HuH-7.5 (cell line): Measurements from ENCODE around the gene TBL1XR1.
"Not testable (repeated sequence)": the region's sequence is repeated elsewhere in the genome, so short reads cannot be mapped to it uniquely, and the experiment has no call there.

Experiments
- DNase-seq: peaks from one replicate; pipeline ENCODE4 v3.0.0; 2011; ENCODE audit warnings: low spot score

Gene TBL1XR1

GRCh38 chr3:177013681-177014280 is 183.5 kb downstream of the TBL1XR1 start:
- DNase-seq, result no peak

- no peak for DNase-seq
Measured at GRCh38 chr3:177005718-177006405, 191.4 kb downstream of the TBL1XR1 start.

GRCh38 chr3:177000159-177000558 is 197.1 kb downstream of the TBL1XR1 start:
- DNase-seq, result not testable (repeated sequence)

- DNase-seq, result no peak
Measured at GRCh38 chr3:176995946-176996345, 201.3 kb downstream of the TBL1XR1 start.

- DNase-seq, result no peak
Measured at GRCh38 chr3:176994891-176995781, 202.1 kb downstream of the TBL1XR1 start.

GRCh38 chr3:176994393-176994792 is 202.9 kb downstream of the TBL1XR1 start:
- no peak for DNase-seq

GRCh38 chr3:176992978-176993377 is 204.3 kb downstream of the TBL1XR1 start:
- DNase-seq, result no peak

- no peak for DNase-seq
Measured at GRCh38 chr3:176992565-176992964, 204.7 kb downstream of the TBL1XR1 start.

- no peak for DNase-seq
Measured at GRCh38 chr3:176988795-176989194, 208.5 kb downstream of the TBL1XR1 start.

- DNase-seq, result no peak
Measured at GRCh38 chr3:176987901-176988650, 209.2 kb downstream of the TBL1XR1 start.

- DNase-seq, result no peak
Measured at GRCh38 chr3:176978441-176978840, 218.8 kb downstream of the TBL1XR1 start.

GRCh38 chr3:176977331-176977730 is 220.0 kb downstream of the TBL1XR1 start:
- DNase-seq, result no peak

GRCh38 chr3:176976586-176976985 is 220.7 kb downstream of the TBL1XR1 start:
- no peak for DNase-seq

GRCh38 chr3:176974279-176974678 is 223.0 kb downstream of the TBL1XR1 start:
- no peak for DNase-seq

- DNase-seq, result no peak
Measured at GRCh38 chr3:176971613-176972174, 225.6 kb downstream of the TBL1XR1 start.

GRCh38 chr3:176970770-176971169 is 226.5 kb downstream of the TBL1XR1 start:
- no peak for DNase-seq

GRCh38 chr3:176969506-176969905 is 227.8 kb downstream of the TBL1XR1 start:
- no peak for DNase-seq
